CD8-positive, alpha-beta memory T cell (primary cell): ENCODE measurements around the gene SHOC2. TPM values are rescaled to one million over a fixed set of nuclear protein-coding genes. Genes with fewer than 3 reads are reported as not detected.

Source experiments
- CTCF ChIA-PET: fragments of 350-600 bp; sonication (Branson Sonifier 250); formaldehyde crosslinking; loops from one replicate; lab custom pipeline; 2021; ENCODE audit warnings: antibody characterized with exemption; lab: Charles Lee
- POLR2A ChIA-PET: fragments of 350-600 bp; sonication (Branson Sonifier 250); formaldehyde crosslinking; loops from one replicate; lab custom pipeline; 2021; ENCODE audit warnings: antibody characterized with exemption; lab: Charles Lee
- DNase-seq, 5 donors: peaks; one replicate each; pipeline versions ENCODE4 v3.0.0 to v3.0.0-alpha.2; 2020 to 2022; ENCODE audit warnings: mixed read lengths in 1 of 5
- H3K27ac ChIP-seq: one replicate; pipeline ENCODE4 v1.7.0; 2013; ENCODE audit warnings: low read depth, mild to moderate bottlenecking, low read length, moderate library complexity
- H3K27me3 ChIP-seq: 2 replicates; pipeline ENCODE4 v1.7.0; 2013; ENCODE audit warnings: low read length, mild to moderate bottlenecking; ENCODE audit not compliant: insufficient read depth, poor library complexity, severe bottlenecking
- H3K36me3 ChIP-seq: 2 replicates; pipeline ENCODE4 v1.7.0; 2013; ENCODE audit warnings: mild to moderate bottlenecking, low read length, moderate library complexity; ENCODE audit not compliant: insufficient read depth
- H3K4me1 ChIP-seq: 2 replicates; pipeline ENCODE4 v1.7.0; 2013; ENCODE audit warnings: mild to moderate bottlenecking, low read length, moderate library complexity; ENCODE audit not compliant: insufficient read depth
- H3K4me3 ChIP-seq: 2 replicates; pipeline ENCODE4 v1.7.0; 2013; ENCODE audit warnings: mild to moderate bottlenecking, low read length
- H3K9me3 ChIP-seq: 2 replicates; pipeline ENCODE4 v1.7.0; 2013; ENCODE audit warnings: mild to moderate bottlenecking, low read length
- H3K27ac Mint-ChIP-seq, 8 donors: one replicate each; pipeline ENCODE4 v1.8.0; 2020 to 2021; ENCODE audit warnings: mixed read lengths in 8 of 8, mild to moderate bottlenecking in 6 of 8, inconsistent platforms in 3 of 8, moderate library complexity in 3 of 8
- H3K27me3 Mint-ChIP-seq, 2 donors: one replicate each; pipeline ENCODE4 v1.8.0; 2020 to 2021; ENCODE audit warnings: mixed read lengths in 2 of 2, mild to moderate bottlenecking in 1 of 2, moderate library complexity in 1 of 2
- H3K36me3 Mint-ChIP-seq, 3 donors: one replicate each; pipeline ENCODE4 v1.8.0; 2020 to 2021; ENCODE audit warnings: mixed read lengths in 3 of 3, inconsistent platforms in 1 of 3, mild to moderate bottlenecking in 1 of 3
- H3K4me1 Mint-ChIP-seq, 3 donors: one replicate each; pipeline ENCODE4 v1.8.0; 2020 to 2021; ENCODE audit warnings: mixed read lengths in 3 of 3, inconsistent platforms in 1 of 3, mild to moderate bottlenecking in 1 of 3
- H3K4me3 Mint-ChIP-seq, 7 donors: one replicate each; pipeline ENCODE4 v1.8.0; 2020 to 2021; ENCODE audit warnings: mixed read lengths in 7 of 7, mild to moderate bottlenecking in 6 of 7, moderate library complexity in 4 of 7, inconsistent platforms in 2 of 7
- H3K9me3 Mint-ChIP-seq, 5 donors: one replicate each; pipeline ENCODE4 v1.8.0; 2020 to 2022; ENCODE audit warnings: mixed read lengths in 5 of 5, mild to moderate bottlenecking in 3 of 5, moderate library complexity in 2 of 5, inconsistent platforms in 1 of 5
- polyA plus RNA-seq: library from polyadenylated mRNA; unstranded; fragments of 300-500 nt; fragmentation: Illumina TruSeq; gene quantifications from one replicate; pipeline ENCODE4 v1.2.3, GENCODE V29; 2021
- total RNA-seq, 2 experiments: library from RNA; stranded (reverse); gene quantifications; one replicate each; pipeline ENCODE4 v1.2.3, GENCODE V29; 2021

SHOC2 gene
- total and polyA plus RNA-seq, 3 experiments from 2014 or later, result 57.4 to 63.1 (median 57.5) TPM

DNA sequence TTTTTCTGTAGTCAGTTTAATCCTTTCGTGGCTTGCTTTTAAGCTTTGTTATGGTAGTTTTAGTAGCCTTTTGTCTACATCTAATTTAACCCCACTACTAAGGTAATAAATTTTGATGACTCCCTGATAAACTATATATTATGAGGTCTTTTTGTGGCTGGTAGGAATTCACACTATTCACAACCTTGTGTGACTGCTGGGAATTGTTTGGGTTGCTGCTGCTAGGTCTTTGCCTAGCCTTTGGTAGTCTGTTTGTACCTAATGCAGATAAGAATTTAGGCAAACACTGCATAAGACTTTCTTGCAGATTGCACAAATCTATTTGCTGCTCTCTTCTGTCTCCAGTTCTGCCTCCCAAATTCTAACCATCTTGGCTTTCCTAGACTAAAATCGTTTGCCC lies 58.3 kb downstream of the SHOC2 start:
- Histone ChIP-seq H3K27ac (no peak overlapping the region), H3K4me3 (no peak overlapping the region), H3K9me3 (no peaks in the 10 kb centered on the region), H3K36me3 (no peaks in the 10 kb centered on the region), H3K27me3 (no peaks in the 10 kb centered on the region), H3K4me1 (no peaks in the 10 kb centered on the region)
- ChIA-PET CTCF (no interaction called here), POLR2A (no interaction called here)
- DNase-seq, result no peak
- Mint-ChIP-seq H3K27me3 (no peaks in the 10 kb centered on the region), H3K4me1 (peaks cover 60 to 77% (median 70%) of the 10 kb centered on the region in 3 donors), H3K36me3 (peaks cover 14 to 24% (median 21%) of the 10 kb centered on the region in 3 donors), H3K27ac (peak overlapping the region in 2 of 8 donors; percentile 29 to 82), H3K9me3 (no peaks in the 10 kb centered on the region), H3K4me3 (no peak overlapping the region)

DNA sequence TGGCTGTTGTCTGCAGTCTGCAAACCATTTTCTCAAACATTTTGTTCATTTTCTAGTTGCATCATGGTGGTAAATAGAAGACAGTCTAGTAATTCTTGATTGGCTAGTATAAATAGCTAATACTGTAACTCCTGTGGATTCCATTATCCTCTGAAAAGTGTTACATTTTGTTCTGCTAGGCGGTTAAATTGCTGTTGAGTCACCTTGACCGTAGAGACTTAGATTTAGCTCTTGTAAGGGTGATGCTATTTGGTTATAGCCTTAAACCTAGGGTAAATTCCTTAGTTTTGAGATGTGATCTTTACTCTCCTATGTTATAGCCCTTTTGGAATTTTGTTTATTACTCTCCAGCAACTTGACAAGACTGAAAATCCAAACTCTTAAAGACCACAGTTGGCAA lies 58.8 kb downstream of the SHOC2 start:
- POLR2A ChIA-PET, result no interaction called here
- Mint-ChIP-seq H3K27ac (no peak overlapping the region), H3K4me1 (peaks cover 58 to 75% (median 69%) of the 10 kb centered on the region in 3 donors), H3K36me3 (peaks cover 14 to 26% (median 22%) of the 10 kb centered on the region in 3 donors), H3K4me3 (no peak overlapping the region), H3K27me3 (peaks cover 0 to under 1% of the 10 kb centered on the region in 2 donors), H3K9me3 (peaks cover 0 to 1% (median 0%) of the 10 kb centered on the region in 5 donors)
- DNase-seq, result no peak
- H3K4me1 ChIP-seq, result no peaks in the 10 kb centered on the region
- H3K36me3 ChIP-seq, result no peaks in the 10 kb centered on the region
- H3K27ac ChIP-seq, result no peak overlapping the region
- CTCF ChIA-PET, result no interaction called here
- H3K27me3 ChIP-seq, result no peaks in the 10 kb centered on the region
- H3K9me3 ChIP-seq, result no peaks in the 10 kb centered on the region
- H3K4me3 ChIP-seq, result no peak overlapping the region

DNA sequence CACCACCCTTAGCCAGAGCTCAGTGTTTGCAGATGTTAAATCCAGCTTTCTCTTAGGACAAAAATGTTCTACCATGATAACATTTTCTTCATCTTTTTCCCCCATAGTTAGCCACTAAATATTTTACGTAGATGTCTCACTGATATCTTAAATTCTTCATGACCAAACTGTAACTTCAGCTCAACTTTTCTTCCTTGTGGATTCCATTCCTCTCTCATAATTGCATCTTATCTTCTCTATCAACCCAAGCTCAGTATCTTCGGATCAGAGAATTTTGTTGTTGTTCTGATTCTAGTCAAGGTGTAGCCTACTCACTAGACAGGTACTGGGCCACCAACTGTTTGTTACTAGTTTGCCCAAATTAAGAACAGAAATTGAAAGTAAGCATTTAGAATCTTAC lies 60.2 kb downstream of the SHOC2 start:
- no peak for DNase-seq
- peaks cover 0 to 2% (median 0%) of the 10 kb centered on the region in 5 donors for H3K9me3 Mint-ChIP-seq
- Histone ChIP-seq H3K4me3 (no peak overlapping the region), H3K4me1 (no peaks in the 10 kb centered on the region), H3K36me3 (no peaks in the 10 kb centered on the region), H3K27ac (no peak overlapping the region), H3K27me3 (no peaks in the 10 kb centered on the region), H3K9me3 (no peaks in the 10 kb centered on the region)
- POLR2A ChIA-PET, result no interaction called here
- H3K4me3 Mint-ChIP-seq, result no peak overlapping the region
- peaks cover 53 to 77% (median 73%) of the 10 kb centered on the region in 3 donors for H3K4me1 Mint-ChIP-seq
- H3K36me3 Mint-ChIP-seq, result peaks cover 14 to 31% (median 28%) of the 10 kb centered on the region in 3 donors
- CTCF ChIA-PET, result no interaction called here
- peaks cover 0 to 1% of the 10 kb centered on the region in 2 donors for H3K27me3 Mint-ChIP-seq
- peak overlapping the region in 2 of 8 donors; percentile 12 to 33 for H3K27ac Mint-ChIP-seq

DNA sequence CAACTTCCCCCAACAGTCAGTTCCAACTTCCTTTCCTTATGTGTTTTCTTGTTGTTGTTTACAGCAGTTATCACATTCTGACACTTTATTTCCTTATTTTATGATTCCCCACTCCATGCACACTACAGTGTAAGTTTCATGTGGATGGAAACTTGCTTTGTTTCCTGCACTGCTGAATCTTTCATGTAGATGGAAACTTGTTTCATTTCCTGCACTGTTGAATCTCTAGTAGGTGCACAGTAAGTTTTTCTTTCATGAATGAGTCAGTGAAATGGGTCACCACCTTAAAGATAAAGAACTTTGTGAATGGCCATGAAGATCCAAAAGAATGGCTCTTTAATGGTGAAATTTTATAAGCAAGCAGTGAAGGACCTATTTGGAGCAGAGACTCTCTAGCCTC lies 61.4 kb downstream of the SHOC2 start:
- CTCF ChIA-PET, result no interaction called here

DNA sequence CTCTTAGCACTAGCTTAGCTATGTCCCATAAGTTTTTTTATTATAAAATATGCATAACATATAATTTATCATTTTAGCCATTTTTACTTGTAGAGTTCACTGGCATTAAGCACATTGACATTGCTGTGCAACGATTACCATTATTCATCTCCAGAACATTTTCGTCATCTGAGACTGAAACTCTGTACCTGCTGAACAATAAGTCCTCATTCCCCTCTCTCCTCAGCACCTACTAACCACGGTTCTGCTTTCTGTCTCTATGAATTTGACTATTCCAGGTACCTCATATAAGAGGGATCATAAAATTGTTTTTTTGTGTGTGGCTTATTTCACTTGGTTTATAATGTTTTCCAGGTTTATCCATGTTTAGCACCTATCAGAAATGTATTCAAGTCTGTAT lies 64.1 kb downstream of the SHOC2 start:
- no peaks in the 10 kb centered on the region for H3K4me1 ChIP-seq
- peaks cover 0 to 1% of the 10 kb centered on the region in 2 donors for H3K27me3 Mint-ChIP-seq
- peaks cover 10 to 37% (median 27%) of the 10 kb centered on the region in 3 donors for H3K36me3 Mint-ChIP-seq
- H3K4me3 Mint-ChIP-seq, result peak overlapping the region in 1 of 7 donors; percentile 40
- peak overlapping the region in 1 of 8 donors; percentile 18 for H3K27ac Mint-ChIP-seq
- ChIA-PET CTCF (no interaction called here), POLR2A (no interaction called here)
- no peak overlapping the region for H3K4me3 ChIP-seq
- H3K9me3 ChIP-seq, result no peaks in the 10 kb centered on the region
- no peak overlapping the region for H3K27ac ChIP-seq
- DNase-seq, result no peak
- no peaks in the 10 kb centered on the region for H3K36me3 ChIP-seq
- peaks cover 0 to 2% (median 0%) of the 10 kb centered on the region in 5 donors for H3K9me3 Mint-ChIP-seq
- H3K4me1 Mint-ChIP-seq, result peaks cover 39 to 67% (median 63%) of the 10 kb centered on the region in 3 donors
- H3K27me3 ChIP-seq, result no peaks in the 10 kb centered on the region

More for the DNA sequence above, 61.4 kb downstream of the SHOC2 start:
- Histone ChIP-seq H3K4me1 (no peaks in the 10 kb centered on the region), H3K27me3 (no peaks in the 10 kb centered on the region), H3K9me3 (no peaks in the 10 kb centered on the region), H3K36me3 (no peaks in the 10 kb centered on the region), H3K4me3 (no peak overlapping the region), H3K27ac (no peak overlapping the region)
- Mint-ChIP-seq H3K36me3 (peaks cover 15 to 31% (median 28%) of the 10 kb centered on the region in 3 donors), H3K4me3 (peak overlapping the region in 2 of 7 donors; percentile 19 to 39), H3K27me3 (peaks cover 0 to 1% of the 10 kb centered on the region in 2 donors), H3K4me1 (peaks cover 53 to 78% (median 77%) of the 10 kb centered on the region in 3 donors), H3K9me3 (peaks cover 0 to 2% (median 0%) of the 10 kb centered on the region in 5 donors), H3K27ac (peak overlapping the region in 4 of 8 donors; percentile 3 to 84 (median 43))
- DNase-seq, result no peak
- POLR2A ChIA-PET, result no interaction called here

DNA sequence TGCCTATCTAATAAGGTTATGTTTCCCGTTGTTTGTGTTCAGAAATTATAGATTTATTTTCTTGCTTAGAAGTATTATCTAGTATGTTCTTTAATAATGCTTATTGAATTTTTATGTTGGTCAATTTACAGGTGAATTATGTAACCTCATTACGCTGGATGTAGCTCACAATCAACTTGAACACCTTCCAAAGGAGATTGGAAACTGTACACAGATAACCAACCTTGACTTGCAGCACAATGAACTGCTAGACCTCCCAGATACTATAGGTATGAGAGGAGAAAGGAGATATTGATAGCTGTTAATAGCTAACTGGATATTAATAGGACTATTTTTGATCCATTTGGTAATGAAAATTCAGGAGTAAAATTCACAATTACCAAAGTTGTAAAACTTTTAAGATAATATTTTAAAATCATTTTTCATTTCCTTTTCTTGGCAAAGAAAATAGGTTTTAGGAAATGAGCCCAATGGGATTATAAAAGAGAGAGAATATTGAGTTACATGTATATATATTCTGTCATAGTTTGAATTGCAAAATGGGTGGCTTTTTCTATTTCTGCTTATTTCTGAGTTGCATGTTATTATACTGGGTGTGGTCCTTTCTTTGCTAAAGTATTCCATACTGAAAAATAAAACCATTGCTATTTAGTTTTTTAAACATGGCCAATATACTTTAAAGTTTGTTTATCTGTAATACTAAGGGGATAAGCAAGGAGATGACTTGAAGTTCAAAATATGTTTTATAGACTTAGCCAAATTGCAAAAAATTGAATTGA lies 66.3 kb downstream of the SHOC2 start:
- Mint-ChIP-seq H3K36me3 (peaks cover 15 to 37% (median 22%) of the 10 kb centered on the region in 3 donors), H3K4me3 (no peak overlapping the region), H3K27ac (no peak overlapping the region), H3K9me3 (peaks cover 0 to 2% (median 0%) of the 10 kb centered on the region in 5 donors), H3K4me1 (peaks cover 27 to 55% (median 53%) of the 10 kb centered on the region in 3 donors), H3K27me3 (peaks cover 0 to 1% of the 10 kb centered on the region in 2 donors)
- POLR2A ChIA-PET, result no interaction called here
- no peak for DNase-seq
- H3K27me3 ChIP-seq, result no peaks in the 10 kb centered on the region
- H3K36me3 ChIP-seq, result no peaks in the 10 kb centered on the region
- no peak overlapping the region for H3K27ac ChIP-seq
- no peak overlapping the region for H3K4me3 ChIP-seq
- H3K4me1 ChIP-seq, result no peaks in the 10 kb centered on the region
- CTCF ChIA-PET, result no interaction called here
- H3K9me3 ChIP-seq, result no peaks in the 10 kb centered on the region

DNA sequence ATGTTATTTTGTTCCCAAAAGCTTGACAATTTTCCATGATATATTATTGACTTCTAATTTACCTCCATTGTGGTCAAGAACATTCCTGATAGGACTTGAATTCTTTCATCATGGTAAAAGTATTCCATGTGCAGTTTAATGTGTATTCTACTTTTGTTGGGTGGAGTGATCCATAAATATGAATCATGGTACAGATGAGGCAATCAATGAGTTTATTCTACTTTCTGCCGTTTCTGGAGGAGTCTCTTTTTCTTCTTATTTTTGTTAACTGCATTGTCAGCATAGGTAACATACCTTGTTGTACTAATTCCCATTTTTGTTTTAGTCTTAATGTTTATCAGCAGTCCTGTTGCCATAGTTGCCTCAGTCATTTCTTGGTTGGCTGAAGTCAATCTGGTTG lies 69.6 kb downstream of the SHOC2 start:
- POLR2A ChIA-PET, result no interaction called here
- H3K27ac ChIP-seq, result no peak overlapping the region
- H3K27me3 Mint-ChIP-seq, result no peaks in the 10 kb centered on the region
- H3K4me1 Mint-ChIP-seq, result peaks cover 41 to 69% (median 68%) of the 10 kb centered on the region in 3 donors
- H3K27me3 ChIP-seq, result no peaks in the 10 kb centered on the region
- H3K4me3 Mint-ChIP-seq, result no peak overlapping the region
- H3K4me1 ChIP-seq, result peaks cover 26% of the 10 kb centered on the region
- peaks cover 8 to 31% (median 16%) of the 10 kb centered on the region in 3 donors for H3K36me3 Mint-ChIP-seq
- H3K27ac Mint-ChIP-seq, result no peak overlapping the region
- CTCF ChIA-PET, result no interaction called here
- no peaks in the 10 kb centered on the region for H3K9me3 Mint-ChIP-seq
- H3K9me3 ChIP-seq, result no peaks in the 10 kb centered on the region
- no peaks in the 10 kb centered on the region for H3K36me3 ChIP-seq
- DNase-seq, result no peak
- H3K4me3 ChIP-seq, result no peak overlapping the region
